ENCODE results near the gene DUSP3.

- TF ChIP-seq POLR2A (IDR thresholded peaks at IDR 0.05) (no peak), CTCF (IDR thresholded peaks at IDR 0.05) (no peak), EP300 (IDR thresholded peaks at IDR 0.05) (no peak)
Measured at GRCh38 chr17:43780135-43780534, 1.4 kb upstream of the DUSP3 start, which contains the start of gene CFAP97D1.

Measured in ovary (tissue), 3 donors.